ENCODE data around the gene UBASH3B.

DNA sequence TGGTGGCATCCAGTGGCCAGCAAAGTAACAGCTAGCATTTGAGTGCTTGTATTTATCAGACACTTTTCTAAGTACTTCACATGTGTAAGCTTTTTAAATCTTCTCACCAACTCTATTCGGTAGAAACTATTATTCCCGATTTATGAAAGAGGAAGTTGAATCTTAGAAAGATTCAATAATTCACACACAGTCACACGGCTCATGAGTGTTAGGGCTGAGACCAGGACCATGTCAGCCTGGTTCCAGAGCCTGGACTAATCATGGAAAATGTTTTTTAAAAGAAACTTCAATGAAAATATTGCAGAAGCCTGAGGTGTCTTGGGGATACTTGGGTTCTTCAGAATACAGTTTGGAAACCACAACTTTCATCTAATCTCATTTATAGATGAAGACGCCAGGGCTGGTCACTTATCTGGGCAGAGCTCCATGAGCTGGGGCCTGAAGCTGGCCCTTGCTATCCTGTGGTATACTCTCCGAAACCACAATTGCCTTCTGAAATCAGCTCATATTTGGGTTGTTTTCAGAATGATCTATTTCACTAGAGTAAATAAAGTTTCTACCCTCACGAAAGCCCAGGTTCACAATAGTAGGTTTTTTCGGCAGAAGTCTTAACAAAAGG, 178.4 kb downstream of the UBASH3B start:
- TF ChIP-seq, protein P1, sequence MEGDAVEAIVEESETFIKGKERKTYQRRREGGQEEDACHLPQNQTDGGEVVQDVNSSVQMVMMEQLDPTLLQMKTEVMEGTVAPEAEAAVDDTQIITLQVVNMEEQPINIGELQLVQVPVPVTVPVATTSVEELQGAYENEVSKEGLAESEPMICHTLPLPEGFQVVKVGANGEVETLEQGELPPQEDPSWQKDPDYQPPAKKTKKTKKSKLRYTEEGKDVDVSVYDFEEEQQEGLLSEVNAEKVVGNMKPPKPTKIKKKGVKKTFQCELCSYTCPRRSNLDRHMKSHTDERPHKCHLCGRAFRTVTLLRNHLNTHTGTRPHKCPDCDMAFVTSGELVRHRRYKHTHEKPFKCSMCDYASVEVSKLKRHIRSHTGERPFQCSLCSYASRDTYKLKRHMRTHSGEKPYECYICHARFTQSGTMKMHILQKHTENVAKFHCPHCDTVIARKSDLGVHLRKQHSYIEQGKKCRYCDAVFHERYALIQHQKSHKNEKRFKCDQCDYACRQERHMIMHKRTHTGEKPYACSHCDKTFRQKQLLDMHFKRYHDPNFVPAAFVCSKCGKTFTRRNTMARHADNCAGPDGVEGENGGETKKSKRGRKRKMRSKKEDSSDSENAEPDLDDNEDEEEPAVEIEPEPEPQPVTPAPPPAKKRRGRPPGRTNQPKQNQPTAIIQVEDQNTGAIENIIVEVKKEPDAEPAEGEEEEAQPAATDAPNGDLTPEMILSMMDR (IDR thresholded peaks at IDR 0.05), result no peak
- no peak for TF ChIP-seq ZFX (IDR thresholded peaks at IDR 0.05; ENCODE audit: borderline replicate concordance)
